ENCODE measurements around the gene FGD6. TPM values are rescaled to one million over a fixed set of nuclear protein-coding genes. Genes with fewer than 3 reads are reported as not detected.

Gene FGD6
- total and polyA plus RNA-seq, 8 donors: 13.8 to 36.0 (median 16.0) TPM

GRCh38 chr12:95073698-95074520 is 143.4 kb downstream of the FGD6 start:
- Histone ChIP-seq H3K27me3 (no peaks in the 10 kb centered on the region), H3K36me3 (no peaks in the 10 kb centered on the region), H3K4me3 (peak overlapping the region; percentile 98 to 99), H3K9me3 (no peaks in the 10 kb centered on the region), H3K4me1 (peaks cover 7 to 17% of the 10 kb centered on the region in 2 donors), H3K27ac (peak overlapping the region in 1 of 2 donors; percentile 88)
- DNase-seq (no peak), ATAC-seq (no peak)
- TF ChIP-seq CTCF (IDR thresholded peaks at IDR 0.05): peak; percentile 65 to 78
- intact Hi-C loops (cut with DNase I): no loop called here

- peak; percentile 98 for ATAC-seq
- H3K4me3 ChIP-seq: peak within 1 kb of the TSS; percentile 98 to 99
- H3K9me3 ChIP-seq: no peaks in the 10 kb centered on the region
- intact Hi-C loops (cut with DNase I): no loop called here
- H3K27me3 ChIP-seq: no peaks in the 10 kb centered on the region
- H3K4me1 ChIP-seq: peaks cover 7 to 17% of the 10 kb centered on the region in 2 donors
- no peaks in the 10 kb centered on the region for H3K36me3 ChIP-seq
- no peak for TF ChIP-seq CTCF (IDR thresholded peaks at IDR 0.05)
- DNase-seq: peak; percentile 91 to 97 (median 95)
- H3K27ac ChIP-seq: peak within 1 kb of the TSS; percentile 88 to 92
Observed at GRCh38 chr12:95072900-95073697, 144.2 kb downstream of the FGD6 start, which contains the start of gene NR2C1. TSS of gene NR2C1 (minus strand) at chr12:95073618. CDS start at chr12:95067384, 6,234 bp downstream.

GRCh38 chr12:95070378-95070777 is 146.9 kb downstream of the FGD6 start:
- peaks cover 0 to 17% of the 10 kb centered on the region in 2 donors for H3K36me3 ChIP-seq
- H3K4me1 ChIP-seq: peaks cover 7 to 17% of the 10 kb centered on the region in 2 donors
- ATAC-seq (no peak), DNase-seq (no peak)
- H3K9me3 ChIP-seq: no peaks in the 10 kb centered on the region
- H3K4me3 ChIP-seq: no peak overlapping the region
- TF ChIP-seq CTCF (IDR thresholded peaks at IDR 0.05): no peak
- H3K27me3 ChIP-seq: no peaks in the 10 kb centered on the region
- no peak overlapping the region for H3K27ac ChIP-seq
- intact Hi-C loops (cut with DNase I): no loop called here

GRCh38 chr12:95066091-95066855 is 151.0 kb downstream of the FGD6 start:
- Histone ChIP-seq H3K36me3 (peaks cover 0 to 51% of the 10 kb centered on the region in 2 donors), H3K4me3 (no peak overlapping the region), H3K27me3 (no peaks in the 10 kb centered on the region), H3K4me1 (peaks cover 0 to 5% of the 10 kb centered on the region in 2 donors), H3K9me3 (no peaks in the 10 kb centered on the region), H3K27ac (no peak overlapping the region)
- TF ChIP-seq CTCF (IDR thresholded peaks at IDR 0.05): no peak
- ATAC-seq (no peak), DNase-seq (no peak)
- intact Hi-C loops (cut with DNase I): no loop called here

Measured in left lung (tissue), 10 donors.